H1 (cell line): Measurements from ENCODE around the gene PLCB4. TPM values are rescaled to one million over a fixed set of nuclear protein-coding genes. Genes with fewer than 3 reads are reported as not detected.

Experiments
- CTCF ChIA-PET: fragments of 300-600 bp; sonication (Branson Sonifier 250); formaldehyde crosslinking; loops from one replicate; lab custom pipeline; 2021; ENCODE audit not compliant: partially characterized antibody; lab: Charles Lee
- POLR2A ChIA-PET: fragments of 300-600 bp; sonication (Branson Sonifier 250); formaldehyde crosslinking; loops from one replicate; lab custom pipeline; 2021; ENCODE audit warnings: inconsistent platforms; ENCODE audit not compliant: partially characterized antibody; lab: Charles Lee
- DNase-seq, 2 experiments: peaks; one replicate each; pipeline versions ENCODE4 v3.0.0 to v3.0.0-alpha.2; 2010 to 2022; ENCODE audit warnings: low spot score in 2 of 2, low read depth in 1 of 2, mixed read lengths in 1 of 2
- FAIRE-seq: peaks from 2 replicates; lab custom pipeline; 2011; peaks lifted over from hg19 to GRCh38; lab: Jason Lieb, UNC
- H2AFZ ChIP-seq: 2 replicates; pipeline ENCODE4 v1.8.1; 2012; ENCODE audit warnings: low read length, inconsistent platforms
- H2AK5ac ChIP-seq: 2 replicates; pipeline ENCODE4 v1.6.1; 2013; ENCODE audit warnings: low read depth, low read length
- H2BK120ac ChIP-seq: replicated peaks from 2 replicates; pipeline ENCODE3; 2013; ENCODE audit warnings: low read depth, low read length, inconsistent platforms
- H2BK12ac ChIP-seq: 2 replicates; pipeline ENCODE4 v1.6.1; 2013; ENCODE audit warnings: low read depth, low read length
- H2BK15ac ChIP-seq: 2 replicates; pipeline ENCODE4 v1.6.1; 2013; ENCODE audit warnings: low read length
- H2BK20ac ChIP-seq: 2 replicates; pipeline ENCODE4 v1.6.1; 2013; ENCODE audit warnings: low read length
- H2BK5ac ChIP-seq: 2 replicates; pipeline ENCODE4 v1.6.1; 2013; ENCODE audit warnings: low read depth, low read length
- H3K14ac ChIP-seq: 2 replicates; pipeline ENCODE4 v1.6.1; 2013; ENCODE audit warnings: inconsistent platforms; ENCODE audit not compliant: insufficient read length
- H3K18ac ChIP-seq: 2 replicates; pipeline ENCODE4 v1.6.1; 2013; ENCODE audit warnings: low read length; ENCODE audit errors: extremely low read depth
- H3K23ac ChIP-seq: 2 replicates; pipeline ENCODE4 v1.6.1; 2013; ENCODE audit warnings: inconsistent platforms; ENCODE audit not compliant: insufficient read length
- H3K23me2 ChIP-seq: 2 replicates; pipeline ENCODE4 v1.6.1; 2013; ENCODE audit warnings: low read depth, low read length
- H3K27ac ChIP-seq: 2 replicates; pipeline ENCODE4 v1.6.1; 2011; ENCODE audit warnings: low read depth, low read length, inconsistent platforms
- H3K27me3 ChIP-seq, 4 experiments: replicated peaks in 1 of 4; 1 replicate in 1 of 4; 2 replicates in 3 of 4; pipeline versions ENCODE4 v1.6.1 to v1.8.1; 2011 to 2013; ENCODE audit warnings: low read length in 3 of 4, mild to moderate bottlenecking in 3 of 4, inconsistent platforms in 2 of 4, mixed read lengths in 2 of 4, moderate library complexity in 1 of 4; ENCODE audit not compliant: control insufficient read depth in 3 of 4, insufficient read depth in 3 of 4; ENCODE audit errors: extremely low read depth in 1 of 4
- H3K36me3 ChIP-seq, 4 experiments: 2 replicates each; pipeline versions ENCODE4 v1.6.1 to v1.8.1; 2011 to 2013; ENCODE audit warnings: mild to moderate bottlenecking in 4 of 4, low read length in 3 of 4, moderate library complexity in 2 of 4, control low read depth in 1 of 4, inconsistent platforms in 1 of 4; ENCODE audit not compliant: insufficient read depth in 4 of 4, control insufficient read depth in 2 of 4
- H3K4ac ChIP-seq: replicated peaks from 2 replicates; pipeline ENCODE3; 2013; ENCODE audit warnings: low read length, low read depth, mixed read lengths, inconsistent platforms; ENCODE audit not compliant: insufficient read length
- H3K4me1 ChIP-seq, 4 experiments: replicated peaks in 1 of 4; 1 replicate in 1 of 4; 2 replicates in 3 of 4; pipeline versions ENCODE4 v1.6.1 to v1.8.1; 2011 to 2013; ENCODE audit warnings: low read length in 3 of 4, inconsistent platforms in 2 of 4, mixed read lengths in 1 of 4; ENCODE audit not compliant: insufficient read depth in 4 of 4, control insufficient read depth in 3 of 4
- H3K4me2 ChIP-seq, 2 experiments: 2 replicates each; pipeline versions ENCODE4 v1.6.1 to v1.8.1; 2011 to 2013; ENCODE audit warnings: low read depth in 2 of 2, low read length in 2 of 2, control low read depth in 1 of 2, inconsistent platforms in 1 of 2, mild to moderate bottlenecking in 1 of 2; ENCODE audit not compliant: insufficient read depth in 1 of 2
- H3K4me3 ChIP-seq, 4 experiments: fragments of 200-600, 300-600 bp in 1 of 4; sonication (generic), shearing (Covaris generic), sonication (Bioruptor Twin) in 1 of 4; 2 replicates each; pipeline versions ENCODE4 v1.5.1 to v1.8.1; 2011 to 2016; ENCODE audit warnings: low read length in 4 of 4, low read depth in 3 of 4, control low read depth in 2 of 4, inconsistent platforms in 2 of 4, mild to moderate bottlenecking in 2 of 4, mixed read lengths in 1 of 4, moderate library complexity in 1 of 4; ENCODE audit not compliant: insufficient read depth in 2 of 4; ENCODE audit errors: extremely low read depth in 1 of 4
- H3K56ac ChIP-seq: replicated peaks from 2 replicates; pipeline ENCODE3; 2013; ENCODE audit warnings: low read depth, mild to moderate bottlenecking, mixed read lengths, low read length, inconsistent platforms; ENCODE audit not compliant: insufficient read length
- H3K79me1 ChIP-seq: 2 replicates; pipeline ENCODE4 v1.6.1; 2013; ENCODE audit warnings: low read depth, low read length, control low read depth
- H3K79me2 ChIP-seq, 2 experiments: 2 replicates each; pipeline versions ENCODE4 v1.6.1 to v1.8.1; 2012 to 2013; ENCODE audit warnings: low read length in 2 of 2, mild to moderate bottlenecking in 2 of 2, inconsistent platforms in 1 of 2; ENCODE audit not compliant: insufficient read depth in 2 of 2, control insufficient read depth in 1 of 2
- H3K9ac ChIP-seq, 4 experiments: replicated peaks in 1 of 4; 1 replicate in 1 of 4; 2 replicates in 3 of 4; pipeline versions ENCODE4 v1.6.1 to v1.8.1; 2011 to 2013; ENCODE audit warnings: low read depth in 3 of 4, low read length in 3 of 4, control low read depth in 2 of 4, mild to moderate bottlenecking in 2 of 4, moderate library complexity in 2 of 4, inconsistent platforms in 1 of 4; ENCODE audit errors: extremely low read depth in 1 of 4
- H3K9me3 ChIP-seq, 2 experiments: 2 replicates each; pipeline versions ENCODE4 v1.6.1 to v1.8.1; 2012 to 2013; ENCODE audit warnings: mild to moderate bottlenecking in 2 of 2, moderate library complexity in 2 of 2, control low read depth in 1 of 2, inconsistent platforms in 1 of 2, low read depth in 1 of 2, low read length in 1 of 2, mixed read lengths in 1 of 2; ENCODE audit not compliant: insufficient read depth in 2 of 2
- H4K20me1 ChIP-seq, 2 experiments: replicated peaks in 1 of 2; 2 replicates each; pipeline versions ENCODE3 to v1.8.1; 2011 to 2013; ENCODE audit warnings: inconsistent platforms in 2 of 2, low read length in 2 of 2, mild to moderate bottlenecking in 1 of 2; ENCODE audit not compliant: insufficient read depth in 2 of 2, control insufficient read depth in 1 of 2
- H4K5ac ChIP-seq: 2 replicates; pipeline ENCODE4 v1.6.1; 2013; ENCODE audit warnings: low read length, low read depth, mixed read lengths, inconsistent platforms; ENCODE audit not compliant: insufficient read length
- H4K8ac ChIP-seq: 2 replicates; pipeline ENCODE4 v1.8.0; 2013; ENCODE audit warnings: mild to moderate bottlenecking, moderate library complexity, low read length, inconsistent platforms; ENCODE audit not compliant: insufficient read depth; ENCODE audit errors: extremely low read depth
- H4K91ac ChIP-seq: replicated peaks from 2 replicates; pipeline ENCODE3; 2013; ENCODE audit warnings: low read length, mixed read lengths, inconsistent platforms; ENCODE audit not compliant: insufficient read length
- ASH2L ChIP-seq: fragments of 200-600, 300-600 bp; sonication (generic); IDR thresholded peaks from one replicate; pipeline ENCODE4 v1.7.1; 2017; ENCODE audit warnings: low read length
- CREB1 ChIP-seq: IDR thresholded peaks from 2 replicates; pipeline ENCODE4 v1.6.1; 2012; ENCODE audit warnings: inconsistent platforms
- FOSL1 ChIP-seq: IDR thresholded peaks from 2 replicates; pipeline ENCODE4 v1.6.1; 2011; ENCODE audit warnings: mild to moderate bottlenecking, low read depth, low read length, moderate library complexity; ENCODE audit not compliant: insufficient read depth
- NANOG ChIP-seq: IDR thresholded peaks from 2 replicates; pipeline ENCODE4 v1.6.1; 2011; ENCODE audit warnings: low read length, low read depth, mild to moderate bottlenecking, inconsistent platforms; ENCODE audit not compliant: insufficient read depth, poor library complexity, severe bottlenecking
- TEAD4 ChIP-seq: IDR thresholded peaks from 2 replicates; pipeline ENCODE4 v1.6.1; 2012; ENCODE audit warnings: low read depth, low read length, inconsistent platforms, mixed read lengths
- WGBS, 2 experiments: shearing (Covaris generic) in 1 of 2; methylation state at CpG; one replicate each; pipeline versions ENCODE4 v1.1.6 to v1.1.7; 2013 to 2015; ENCODE audit warnings: low lambda C conversion rate in 2 of 2, mixed read lengths in 2 of 2, inconsistent platforms in 1 of 2, low coverage in 1 of 2, missing lambda C conversion rate in 1 of 2; ENCODE audit not compliant: insufficient replicate concordance in 2 of 2, insufficient coverage in 1 of 2, insufficient read length in 1 of 2; ENCODE audit errors: extremely low coverage in 1 of 2, missing lambda C conversion rate in 1 of 2; 5-methylcytosine and 5-hydroxymethylcytosine counted together
- polyA plus RNA-seq, 7 experiments: library from polyadenylated mRNA; depleted of rRNA in 3 of 7; stranded (reverse) in 5 of 7; unstranded in 2 of 7; fragments of >200 nt in 5 of 7; fragments of 200-250 nt in 2 of 7; gene quantifications; 1 replicate in 5 of 7; 2 replicates in 1 of 7; 4 replicates in 1 of 7; pipeline versions ENCODE4 v1.2.1 to v1.2.3, GENCODE V29; 2011 to 2013; ENCODE audit warnings: missing spikeins in 2 of 7, mixed read lengths in 2 of 7
- total RNA-seq: library from RNA; stranded (reverse); fragmentation: NEBNext Ultra II Directional; extraction: Animal tissue kit (Norgen Biotek cat#: 25700); gene quantifications from 2 replicates; pipeline ENCODE4 v1.2.1, GENCODE V29; 2021

Gene PLCB4
- total and polyA plus RNA-seq, 2 of the 8 experiments (the other 6 are each of a cell fraction or from before 2014, with no cell fraction given): 3.2 to 14.1 TPM

DNA sequence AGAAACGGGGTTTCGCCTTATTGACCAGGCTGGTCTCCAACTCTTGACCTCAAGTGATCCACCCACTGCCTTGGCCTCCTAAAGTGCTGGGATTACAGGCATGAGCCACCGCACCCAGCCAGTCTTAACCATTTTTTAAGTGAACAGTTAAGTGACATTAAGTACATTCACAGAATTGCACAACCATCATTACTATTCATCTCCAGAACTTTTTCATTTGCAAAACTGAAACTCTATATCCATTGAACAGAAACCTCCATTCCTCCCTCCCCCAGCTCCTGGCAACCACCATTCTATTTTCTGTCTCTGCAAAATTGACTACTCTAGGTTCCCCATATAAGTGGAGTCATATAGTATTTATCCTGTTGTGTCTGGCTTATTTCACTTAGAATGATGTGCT, 59.7 kb downstream of the PLCB4 start:
- no peak overlapping the region for H2BK20ac ChIP-seq
- no peak for FAIRE-seq
- H3K79me1 ChIP-seq: no peaks in the 10 kb centered on the region; the same call in 1 of the 2 replicates
- no peak overlapping the region for H3K18ac ChIP-seq
- H3K4me3 ChIP-seq: no peak overlapping the region
- DNase-seq: no peak
- H2BK120ac ChIP-seq: no peak overlapping the region
- no peak overlapping the region for H2AFZ ChIP-seq
- no peak overlapping the region for H3K23ac ChIP-seq
- POLR2A ChIA-PET: no interaction called here
- peaks cover 5 to 6% of the 10 kb centered on the region in 2 experiments; a peak in 1 of 4 replicates for H3K9me3 ChIP-seq
- no peak overlapping the region for H3K27ac ChIP-seq
- H2BK15ac ChIP-seq: no peak overlapping the region
- WGBS, 2 experiments: 97% methylated on average over 3 of the region's 3 CpGs; no CpG with 5 or more reads in 1 of the 2 experiments
- H2BK5ac ChIP-seq: no peak overlapping the region
- H3K4ac ChIP-seq: no peak overlapping the region
- H4K91ac ChIP-seq: no peak overlapping the region
- H3K4me2 ChIP-seq: no peak overlapping the region
- H4K20me1 ChIP-seq: no peaks in the 10 kb centered on the region
- TF ChIP-seq ASH2L (no peak), FOSL1 (no peak), TEAD4 (no peak), CREB1 (no peak), NANOG (no peak)
- TF ChIP-seq, all 59 proteins: peak for 0
- CTCF ChIA-PET: interaction anchor here (0.6 kb wide), 1 partner anchor 22 kb away, joined by 3 read pairs; no protein-coding TSS in a partner anchor
- no peak overlapping the region for H3K56ac ChIP-seq
- H3K27me3 ChIP-seq: no peaks in the 10 kb centered on the region
- H2BK12ac ChIP-seq: no peak overlapping the region
- no peaks in the 10 kb centered on the region for H3K4me1 ChIP-seq
- no peaks in the 10 kb centered on the region for H3K23me2 ChIP-seq
- no peak overlapping the region for H2AK5ac ChIP-seq
- H3K9ac ChIP-seq: no peak overlapping the region
- no peak overlapping the region for H3K14ac ChIP-seq
- no peak overlapping the region for H4K5ac ChIP-seq
- peaks cover 0 to 2% (median 1%) of the 10 kb centered on the region in 4 experiments; a peak in 2 of 8 replicates for H3K36me3 ChIP-seq
- H3K79me2 ChIP-seq: no peaks in the 10 kb centered on the region; a peak in 1 of 4 replicates
- H4K8ac ChIP-seq: no peak overlapping the region
